Spleen (tissue), 11 donors: ENCODE measurements around the gene FOXC1. TPM values are rescaled to one million over a fixed set of nuclear protein-coding genes. Genes with fewer than 3 reads are reported as not detected.

ENCODE experiments used
- DNase-seq: peaks from one replicate; pipeline ENCODE4 v3.0.0-alpha.2; 2020
- H3K27ac ChIP-seq, 8 donors: fragments of 200-600 bp; sonication (generic) in 7 of 8; 1 replicate in 4 of 8; 2 replicates in 4 of 8; pipeline versions ENCODE4 v1.5.0 to v1.8.0; 2016 to 2021; ENCODE audit warnings: inconsistent platforms in 4 of 8, mild to moderate bottlenecking in 4 of 8, moderate library complexity in 1 of 8
- H3K27me3 ChIP-seq, 7 donors: fragments of 200-600 bp; sonication (generic) in 6 of 7; replicated peaks in 1 of 7; 1 replicate in 4 of 7; 2 replicates in 3 of 7; pipeline versions ENCODE4 v1.5.0 to v1.8.0; 2016 to 2021; ENCODE audit warnings: inconsistent platforms in 3 of 7, mild to moderate bottlenecking in 1 of 7
- H3K36me3 ChIP-seq, 6 donors: fragments of 200-600 bp; sonication (generic) in 5 of 6; 1 replicate in 4 of 6; 2 replicates in 2 of 6; pipeline versions ENCODE4 v1.5.0 to v1.8.0; 2016 to 2021; ENCODE audit warnings: inconsistent platforms in 2 of 6
- H3K4me1 ChIP-seq, 6 donors: fragments of 200-600 bp; sonication (generic) in 5 of 6; 1 replicate in 3 of 6; 2 replicates in 3 of 6; pipeline versions ENCODE4 v1.5.0 to v1.8.0; 2016 to 2021; ENCODE audit warnings: inconsistent platforms in 3 of 6
- H3K4me3 ChIP-seq, 8 donors: fragments of 200-600 bp; sonication (generic) in 7 of 8; 1 replicate in 4 of 8; 2 replicates in 4 of 8; pipeline versions ENCODE4 v1.5.0 to v1.8.0; 2016 to 2021; ENCODE audit warnings: inconsistent platforms in 4 of 8, mild to moderate bottlenecking in 4 of 8, moderate library complexity in 2 of 8
- H3K9me3 ChIP-seq, 8 donors: fragments of 200-600 bp; sonication (generic) in 7 of 8; 1 replicate in 4 of 8; 2 replicates in 4 of 8; pipeline versions ENCODE4 v1.5.0 to v1.8.0; 2016 to 2021; ENCODE audit warnings: inconsistent platforms in 4 of 8
- CTCF ChIP-seq, 11 experiments: fragments of 200-600 bp in 7 of 11; fragments of 450-650 bp in 4 of 11; sonication (generic) in 4 of 11; IDR thresholded peaks in 8 of 11; conservative IDR thresholded peaks in 3 of 11; 1 replicate in 7 of 11; 2 replicates in 4 of 11; pipeline versions ENCODE4 v1.4.0 to v1.8.0; 2016 to 2021; ENCODE audit warnings: antibody characterized with exemption in 11 of 11, inconsistent platforms in 4 of 11, mild to moderate bottlenecking in 1 of 11
- POLR2A ChIP-seq, 3 donors: fragments of 450-650 bp; IDR thresholded peaks; one replicate each; pipeline ENCODE4 v1.5.1; 2017; ENCODE audit warnings: antibody characterized with exemption in 3 of 3, mild to moderate bottlenecking in 1 of 3
- POLR2AphosphoS5 ChIP-seq, 3 donors: sonication (generic); formaldehyde crosslinking; IDR thresholded peaks; one replicate each; pipeline ENCODE4 v1.5.1; 2017; ENCODE audit warnings: antibody characterized with exemption in 3 of 3
- WGBS, 5 donors: extraction: QIAGEN DNeasy Blood & Tissue Kit in 3 of 5; methylation state at CpG; one replicate each; pipeline versions ENCODE4 v1.1.5 to v1.1.7; 2013 to 2018; 5-methylcytosine and 5-hydroxymethylcytosine counted together
- intact Hi-C: fragments of 100-400 bp; cut with DNase I; formaldehyde crosslinking; loops from one replicate; pipeline ENCODE4 v1.15.0; 2023; ENCODE audit warnings: low total_unique reads
- polyA plus RNA-seq, 3 donors: library from polyadenylated mRNA; stranded (reverse); fragments of 200-250 nt; gene quantifications; one replicate each; pipeline ENCODE4 v1.2.1, GENCODE V29; 2013
- total RNA-seq, 7 donors: library from RNA; depleted of rRNA in 3 of 7; stranded (reverse); fragments of >200 nt in 3 of 7; fragmentation: NEBNext Ultra II Directional in 4 of 7; extraction: Animal tissue kit (Norgen Biotek cat#: 25700) in 4 of 7; gene quantifications; one replicate each; pipeline versions ENCODE4 v1.1.0 to v1.2.1, GENCODE V29; 2016 to 2021
- donor health status: healthy with polysubstance abuse.
- donor health status: DM: no; HTN: no; CAD: no; lungs with moderate emphysema.
- donor health status: DM: no; HTN: no; CAD: no.
- donor health status: Bipolar disorder and iron deficiency.
- donor health status: healthy.
- donor health status: DM: no; HTN: no; CAD: no.
- donor health status: DM: yes; HTN: yes; CAD: no.

The FOXC1 gene
- total and polyA plus RNA-seq, 10 donors, result 0.20 to 1.1 (median 0.55) TPM

GRCh38 chr6:1587546-1587945, 22.2 kb upstream of the FOXC1 start:
- TF ChIP-seq CTCF (IDR thresholded peaks at IDR 0.05 in 8 of 11, conservative IDR thresholded peaks at IDR 0.05 in 3 of 11) (no peak), POLR2A (IDR thresholded peaks at IDR 0.05) (no peak), POLR2AphosphoS5 (IDR thresholded peaks at IDR 0.05) (no peak)
- H3K27me3 ChIP-seq, result peaks cover 0 to 40% (median 0%) of the 10 kb centered on the region in 7 donors
- no peak for DNase-seq
- no peaks in the 10 kb centered on the region for H3K9me3 ChIP-seq
- 91 to 96% (median 92%) methylated on average over 7 of the region's 7 CpGs for WGBS, 5 donors
- no peak overlapping the region for H3K4me3 ChIP-seq
- H3K4me1 ChIP-seq, result no peaks in the 10 kb centered on the region
- intact Hi-C loops, result no loop called here
- H3K27ac ChIP-seq, result no peak overlapping the region
- H3K36me3 ChIP-seq, result no peaks in the 10 kb centered on the region

GRCh38 chr6:1587977-1588376, 21.7 kb upstream of the FOXC1 start:
- Histone ChIP-seq H3K4me3 (no peak overlapping the region), H3K4me1 (no peaks in the 10 kb centered on the region), H3K36me3 (no peaks in the 10 kb centered on the region), H3K9me3 (no peaks in the 10 kb centered on the region), H3K27me3 (peaks cover 0 to 42% (median 0%) of the 10 kb centered on the region in 7 donors), H3K27ac (no peak overlapping the region)
- intact Hi-C loops, result no loop called here
- TF ChIP-seq POLR2A (IDR thresholded peaks at IDR 0.05) (no peak), POLR2AphosphoS5 (IDR thresholded peaks at IDR 0.05) (no peak), CTCF (IDR thresholded peaks at IDR 0.05 in 8 of 11, conservative IDR thresholded peaks at IDR 0.05 in 3 of 11) (no peak)
- DNase-seq, result no peak
- WGBS, 5 donors, result 87 to 92% (median 90%) methylated on average over 12 of the region's 12 CpGs

- 83 to 89% (median 88%) methylated on average over 6 of the region's 6 CpGs for WGBS, 5 donors
- DNase-seq, result no peak
- H3K27ac ChIP-seq, result no peak overlapping the region
- H3K4me3 ChIP-seq, result no peak overlapping the region
- intact Hi-C loops, result no loop called here
- no peaks in the 10 kb centered on the region for H3K36me3 ChIP-seq
- H3K4me1 ChIP-seq, result no peaks in the 10 kb centered on the region
- no peaks in the 10 kb centered on the region for H3K9me3 ChIP-seq
- H3K27me3 ChIP-seq, result peaks cover 0 to 55% (median 1%) of the 10 kb centered on the region in 7 donors
- TF ChIP-seq CTCF (IDR thresholded peaks at IDR 0.05 in 8 of 11, conservative IDR thresholded peaks at IDR 0.05 in 3 of 11), result no peak
Measured at GRCh38 chr6:1589208-1589607, 20.5 kb upstream of the FOXC1 start.

GRCh38 chr6:1590580-1590979, 19.1 kb upstream of the FOXC1 start:
- 83 to 93% (median 88%) methylated on average over 9 of the region's 9 CpGs for WGBS, 5 donors
- TF ChIP-seq POLR2A (IDR thresholded peaks at IDR 0.05) (no peak), POLR2AphosphoS5 (IDR thresholded peaks at IDR 0.05) (no peak), CTCF (IDR thresholded peaks at IDR 0.05 in 8 of 11, conservative IDR thresholded peaks at IDR 0.05 in 3 of 11) (no peak)
- Histone ChIP-seq H3K27ac (no peak overlapping the region), H3K36me3 (no peaks in the 10 kb centered on the region), H3K27me3 (peaks cover 0 to 59% (median 14%) of the 10 kb centered on the region in 7 donors), H3K9me3 (no peaks in the 10 kb centered on the region), H3K4me3 (no peak overlapping the region), H3K4me1 (no peaks in the 10 kb centered on the region)
- intact Hi-C loops, result loop anchor here (5.0 kb wide), 1 partner anchor 1157 kb away; no protein-coding TSS in a partner anchor
- DNase-seq, result no peak
